Keratinocyte (primary cell): ENCODE results near the gene TMEM132A. TPM values are rescaled to one million over a fixed set of nuclear protein-coding genes. Genes with fewer than 3 reads are reported as not detected.

Source experiments
- DNase-seq: peaks from one replicate; pipeline ENCODE4 v3.0.0-alpha.2; 2011; ENCODE audit warnings: low read depth, missing footprints, low spot score
- FAIRE-seq: peaks from 2 replicates; lab custom pipeline; 2011; peaks lifted over from hg19 to GRCh38; lab: Jason Lieb, UNC
- H2AFZ ChIP-seq: 2 replicates; pipeline ENCODE4 v1.6.0; 2012; ENCODE audit warnings: low read length, control low read depth, inconsistent platforms; ENCODE audit not compliant: control insufficient read depth
- H3K27ac ChIP-seq: 2 replicates; pipeline ENCODE4 v1.5.1; 2011; ENCODE audit warnings: low read length; ENCODE audit not compliant: control insufficient read depth, insufficient read depth
- H3K27me3 ChIP-seq: 3 replicates; pipeline ENCODE4 v1.6.0; 2011; ENCODE audit warnings: low read length; ENCODE audit not compliant: control insufficient read depth, insufficient read depth; ENCODE audit errors: extremely low read depth
- H3K36me3 ChIP-seq, 2 experiments: 2 replicates in 1 of 2; 3 replicates in 1 of 2; pipeline ENCODE4 v1.5.1; 2011; ENCODE audit warnings: low read length in 2 of 2, mild to moderate bottlenecking in 1 of 2; ENCODE audit not compliant: control insufficient read depth in 2 of 2, insufficient read depth in 2 of 2; ENCODE audit errors: extremely low read depth in 1 of 2
- H3K4me1 ChIP-seq: 3 replicates; pipeline ENCODE4 v1.5.1; 2011; ENCODE audit warnings: low read length; ENCODE audit not compliant: control insufficient read depth, insufficient read depth; ENCODE audit errors: extremely low read depth
- H3K4me2 ChIP-seq: 3 replicates; pipeline ENCODE4 v1.6.0; 2011; ENCODE audit warnings: low read depth, low read length; ENCODE audit not compliant: control insufficient read depth, insufficient read depth; ENCODE audit errors: extremely low read depth
- H3K4me3 ChIP-seq, 3 experiments: fragments of 200-600 bp in 1 of 3; sonication (generic) in 1 of 3; 2 replicates in 2 of 3; 3 replicates in 1 of 3; pipeline ENCODE4 v1.5.1; 2011 to 2016; ENCODE audit warnings: low read length in 3 of 3, mild to moderate bottlenecking in 3 of 3, control low read depth in 2 of 3, inconsistent platforms in 1 of 3, low read depth in 1 of 3, mixed read lengths in 1 of 3, mixed run types in 1 of 3, moderate library complexity in 1 of 3; ENCODE audit not compliant: control insufficient read depth in 2 of 3, insufficient read depth in 2 of 3; ENCODE audit errors: extremely low read depth in 1 of 3
- H3K79me2 ChIP-seq: 2 replicates; pipeline ENCODE4 v1.6.0; 2012; ENCODE audit warnings: low read length; ENCODE audit not compliant: control insufficient read depth, insufficient read depth
- H3K9ac ChIP-seq: 3 replicates; pipeline ENCODE4 v1.6.0; 2011; ENCODE audit warnings: low read length; ENCODE audit not compliant: control insufficient read depth, insufficient read depth; ENCODE audit errors: extremely low read depth
- H3K9me1 ChIP-seq: 3 replicates; pipeline ENCODE4 v1.6.0; 2011; ENCODE audit warnings: low read length; ENCODE audit not compliant: control insufficient read depth, insufficient read depth; ENCODE audit errors: extremely low read depth
- H3K9me3 ChIP-seq: 2 replicates; pipeline ENCODE4 v1.5.1; 2012; ENCODE audit warnings: low read depth, low read length; ENCODE audit not compliant: control insufficient read depth
- H4K20me1 ChIP-seq: 3 replicates; pipeline ENCODE4 v1.6.0; 2011; ENCODE audit warnings: low read length; ENCODE audit not compliant: control insufficient read depth, insufficient read depth; ENCODE audit errors: extremely low read depth
- EZH2 ChIP-seq: IDR thresholded peaks from one replicate; pipeline ENCODE4 v1.6.1; 2012; ENCODE audit warnings: inconsistent platforms, mild to moderate bottlenecking, low read length, moderate library complexity
- dilution Hi-C: fragments of 300-500 bp; cut with MboI; formaldehyde crosslinking; loops from one replicate; pipeline ENCODE4 v1.7.0; 2020; ENCODE audit warnings: low sequenced_read_pairs; ENCODE audit not compliant: extremely low pct_ligation_motif_present
- polyA plus RNA-seq, 5 experiments: library from polyadenylated mRNA; depleted of rRNA in 3 of 5; stranded (reverse) in 3 of 5; stranded (forward) in 1 of 5; unstranded in 1 of 5; fragments of >200 nt; gene quantifications; 1 replicate in 1 of 5; 2 replicates in 3 of 5; 3 replicates in 1 of 5; pipeline versions ENCODE4 v1.2.1 to v1.2.3, GENCODE V29; 2011 to 2012; ENCODE audit warnings: missing spikeins in 2 of 5, low read depth in 1 of 5, low replicate concordance in 1 of 5
- TF ChIP-seq, protein P1 (sequence below), 3 experiments: IDR thresholded peaks in 1 of 3; conservative IDR thresholded peaks in 1 of 3; optimal IDR thresholded peaks in 1 of 3; 2 replicates in 2 of 3; 3 replicates in 1 of 3; pipeline versions ENCODE3 to v1.5.1; 2011; ENCODE audit warnings: low read length in 3 of 3, mild to moderate bottlenecking in 3 of 3, moderate library complexity in 2 of 3, control low read depth in 1 of 3, inconsistent platforms in 1 of 3; ENCODE audit not compliant: insufficient read depth in 2 of 3; ENCODE audit errors: extremely low read depth in 1 of 3

The TMEM132A gene
- polyA plus RNA-seq, 1 donor (not counting 4 experiments of a cell fraction or from before 2014, with no cell fraction given): 16.6 TPM

DNA sequence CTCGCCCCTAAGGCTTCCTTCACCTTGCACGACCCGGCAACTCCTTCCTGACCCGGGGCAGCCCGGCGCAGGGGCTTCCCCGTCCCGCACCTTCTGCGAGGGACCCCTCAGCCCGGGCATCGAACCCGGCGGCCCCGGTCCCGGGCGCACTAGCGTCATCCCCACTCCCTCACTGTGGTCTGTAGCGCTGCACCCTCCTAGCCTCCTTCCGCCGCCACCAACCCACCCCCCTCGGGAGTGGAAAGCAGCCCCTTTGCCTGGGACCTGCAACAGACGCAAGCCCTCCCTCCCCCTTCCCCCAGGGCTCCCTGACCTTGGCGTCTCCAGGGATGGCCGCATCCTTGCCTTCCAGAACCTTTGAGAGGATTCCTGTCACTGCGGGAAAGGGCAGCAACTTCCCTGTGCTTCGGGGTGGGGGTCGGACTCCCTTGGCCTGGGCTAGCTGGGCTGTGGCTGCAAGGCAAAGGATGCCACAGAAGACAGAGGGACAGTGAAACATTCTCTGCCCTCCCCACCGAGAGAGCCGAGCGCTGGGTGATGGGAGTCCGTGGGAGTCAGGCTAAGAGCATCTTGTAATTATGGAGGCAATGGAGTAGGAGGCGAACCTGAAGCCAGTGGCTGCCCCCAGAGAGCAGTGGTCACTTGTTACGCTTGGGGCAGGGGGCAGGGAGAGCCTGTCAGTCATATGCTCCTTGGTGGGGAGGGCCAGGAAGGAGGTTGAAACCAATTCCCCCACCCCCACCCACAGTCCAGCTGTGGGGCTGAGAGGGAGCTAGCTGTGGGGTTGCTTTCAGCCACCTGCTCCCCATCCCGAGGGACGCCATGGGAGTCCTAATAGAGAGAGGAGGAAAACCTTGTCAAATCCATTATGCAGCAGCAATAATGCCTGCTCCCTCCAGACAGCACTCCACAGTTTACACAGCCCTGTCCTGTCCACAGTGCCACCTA lies 920 bp downstream of the TMEM132A start:
- FAIRE-seq: no peak
- peak overlapping the region; percentile 70 for H3K4me2 ChIP-seq
- H3K9ac ChIP-seq: peak overlapping the region; percentile 84
- H3K9me1 ChIP-seq: no peaks in the 10 kb centered on the region
- peak overlapping the region; percentile 74 to 91 (median 90) for H3K4me3 ChIP-seq
- TF ChIP-seq, protein P1, sequence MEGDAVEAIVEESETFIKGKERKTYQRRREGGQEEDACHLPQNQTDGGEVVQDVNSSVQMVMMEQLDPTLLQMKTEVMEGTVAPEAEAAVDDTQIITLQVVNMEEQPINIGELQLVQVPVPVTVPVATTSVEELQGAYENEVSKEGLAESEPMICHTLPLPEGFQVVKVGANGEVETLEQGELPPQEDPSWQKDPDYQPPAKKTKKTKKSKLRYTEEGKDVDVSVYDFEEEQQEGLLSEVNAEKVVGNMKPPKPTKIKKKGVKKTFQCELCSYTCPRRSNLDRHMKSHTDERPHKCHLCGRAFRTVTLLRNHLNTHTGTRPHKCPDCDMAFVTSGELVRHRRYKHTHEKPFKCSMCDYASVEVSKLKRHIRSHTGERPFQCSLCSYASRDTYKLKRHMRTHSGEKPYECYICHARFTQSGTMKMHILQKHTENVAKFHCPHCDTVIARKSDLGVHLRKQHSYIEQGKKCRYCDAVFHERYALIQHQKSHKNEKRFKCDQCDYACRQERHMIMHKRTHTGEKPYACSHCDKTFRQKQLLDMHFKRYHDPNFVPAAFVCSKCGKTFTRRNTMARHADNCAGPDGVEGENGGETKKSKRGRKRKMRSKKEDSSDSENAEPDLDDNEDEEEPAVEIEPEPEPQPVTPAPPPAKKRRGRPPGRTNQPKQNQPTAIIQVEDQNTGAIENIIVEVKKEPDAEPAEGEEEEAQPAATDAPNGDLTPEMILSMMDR (optimal IDR thresholded peaks at IDR 0.05 in 1 of 3, IDR thresholded peaks at IDR 0.05 in 1 of 3, conservative IDR thresholded peaks at IDR 0.05 in 1 of 3; ENCODE audit: extremely low read depth in 1 of 3, insufficient read depth in 2 of 3, low read length in 3 of 3): no peak
- no peak for TF ChIP-seq EZH2
- H3K9me3 ChIP-seq: no peaks in the 10 kb centered on the region
- peaks cover 11 to 35% of the 10 kb centered on the region in 2 experiments for H3K36me3 ChIP-seq
- dilution Hi-C loops: no loop called here
- no peak for DNase-seq
- no peaks in the 10 kb centered on the region for H3K27me3 ChIP-seq
- peaks cover 18% of the 10 kb centered on the region for H3K4me1 ChIP-seq
- H3K27ac ChIP-seq: peak overlapping the region; percentile 75
- no peaks in the 10 kb centered on the region for H4K20me1 ChIP-seq
- peaks cover 3% of the 10 kb centered on the region for H3K79me2 ChIP-seq
- peak overlapping the region; percentile 50 for H2AFZ ChIP-seq

DNA sequence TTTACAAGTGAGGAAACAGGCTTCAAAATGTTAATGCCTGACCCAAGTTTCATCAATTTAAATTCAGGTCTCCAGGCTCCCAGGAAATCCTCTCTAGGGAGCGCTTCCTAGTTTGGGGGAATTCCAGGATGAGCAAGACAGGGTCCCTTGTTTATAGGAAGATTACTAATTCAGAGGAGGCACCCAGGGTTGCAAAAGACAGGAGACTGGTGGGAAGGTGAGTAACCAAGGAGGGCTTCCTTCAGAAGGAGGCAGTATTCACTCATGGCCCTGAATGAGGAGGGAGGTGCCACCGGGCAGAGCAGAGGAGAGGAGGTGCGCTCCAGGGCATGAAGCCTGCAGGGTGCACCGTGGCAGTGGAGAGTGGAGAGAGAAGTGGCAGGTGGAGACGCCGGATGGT lies 1.6 kb downstream of the TMEM132A start:
- H3K79me2 ChIP-seq: no peaks in the 10 kb centered on the region
- H3K9ac ChIP-seq: peak overlapping the region; percentile 84
- DNase-seq: peak; percentile 66
- no peaks in the 10 kb centered on the region for H3K9me1 ChIP-seq
- H3K9me3 ChIP-seq: no peaks in the 10 kb centered on the region
- H3K4me3 ChIP-seq: peak overlapping the region in 2 of 3 experiments; percentile 74 to 90
- no peak for FAIRE-seq
- H3K27me3 ChIP-seq: no peaks in the 10 kb centered on the region
- dilution Hi-C loops: no loop called here
- H2AFZ ChIP-seq: no peak overlapping the region
- H3K27ac ChIP-seq: peak overlapping the region; percentile 75
- no peaks in the 10 kb centered on the region for H4K20me1 ChIP-seq
- TF ChIP-seq EZH2: no peak
- TF ChIP-seq, protein P1 (optimal IDR thresholded peaks at IDR 0.05 in 1 of 3, IDR thresholded peaks at IDR 0.05 in 1 of 3, conservative IDR thresholded peaks at IDR 0.05 in 1 of 3; ENCODE audit: extremely low read depth in 1 of 3, insufficient read depth in 2 of 3, low read length in 3 of 3): peak in 2 of 3 experiments; percentile 12 to 46
- H3K4me2 ChIP-seq: peak overlapping the region; percentile 70
- peaks cover 7 to 32% of the 10 kb centered on the region in 2 experiments for H3K36me3 ChIP-seq
- peaks cover 18% of the 10 kb centered on the region for H3K4me1 ChIP-seq
